Fibroblast of the conjunctiva (primary cell): Measurements from ENCODE around the gene FBXO9.

ENCODE experiments used
- DNase-seq: peaks from one replicate; pipeline ENCODE4 v3.0.0-alpha.2; 2010; ENCODE audit warnings: low read depth

The FBXO9 gene

GRCh38 chr6:53136000-53136609, 70.9 kb downstream of the FBXO9 start:
- DNase-seq: no peak

GRCh38 chr6:53139841-53140413, 74.7 kb downstream of the FBXO9 start:
- DNase-seq: no peak

GRCh38 chr6:53142810-53143209, 77.6 kb downstream of the FBXO9 start:
- no peak for DNase-seq

GRCh38 chr6:53143710-53144109, 78.5 kb downstream of the FBXO9 start:
- DNase-seq: no peak

GRCh38 chr6:53144802-53145201, 79.6 kb downstream of the FBXO9 start:
- no peak for DNase-seq

- DNase-seq: no peak
Observed at GRCh38 chr6:53148684-53149083, 83.5 kb downstream of the FBXO9 start, which contains the start of gene GCM1. GCM1 (minus strand) TSS chr6:53148841; CDS start chr6:53145632, 3,209 bp downstream.
